VCaP (cell line): ENCODE results near the gene OR51D1.

Experiments
- H3K27ac ChIP-seq: fragments of 450-650 bp; 2 replicates; pipeline ENCODE4 v1.5.1; 2017
- TF ChIP-seq, protein P1 (sequence below): fragments of 450-650 bp; conservative IDR thresholded peaks from 2 replicates; pipeline ENCODE4 v1.5.1; 2017; ENCODE audit warnings: mild to moderate bottlenecking, moderate library complexity

The OR51D1 gene

DNA sequence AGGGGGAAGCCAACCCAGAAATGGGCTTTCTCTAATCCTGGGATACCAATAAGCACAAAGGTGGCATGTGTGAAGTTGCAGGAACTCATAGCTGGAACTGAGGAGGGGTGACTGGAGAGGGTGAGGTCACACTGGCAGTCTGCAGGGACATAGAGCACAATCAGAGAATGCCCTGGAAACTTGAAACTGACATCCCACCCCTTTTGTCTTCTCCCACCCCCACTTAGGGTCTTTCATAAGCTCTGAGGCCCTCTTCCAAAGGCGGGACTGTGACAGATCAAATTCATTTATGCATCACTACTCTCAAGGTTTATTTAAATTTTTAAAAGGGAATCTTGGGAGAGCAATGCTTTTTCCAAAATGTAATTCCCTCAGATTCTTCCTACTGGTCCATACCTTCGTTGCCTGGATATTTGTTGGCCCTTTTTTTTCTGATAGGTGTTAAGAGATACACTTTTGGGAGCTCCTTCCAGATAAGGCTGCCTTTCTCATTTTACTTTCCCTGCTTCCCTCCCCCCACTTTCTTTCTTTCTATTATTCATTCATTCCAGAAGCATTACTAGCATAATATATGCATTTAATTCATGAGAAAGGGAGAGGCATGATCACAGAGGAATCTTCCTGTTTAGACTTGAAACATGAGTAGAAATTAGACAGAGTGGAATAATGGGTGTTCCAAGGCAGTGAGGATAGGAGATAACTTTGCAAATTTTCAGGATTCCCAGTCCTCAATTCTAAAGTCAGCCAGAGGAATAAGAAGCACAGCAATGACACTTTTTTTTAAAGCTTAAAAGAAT, 45.5 kb downstream of the OR51D1 start:
- no peak overlapping the region; the same call in 1 of the 2 replicates for H3K27ac ChIP-seq
- TF ChIP-seq, protein P1, sequence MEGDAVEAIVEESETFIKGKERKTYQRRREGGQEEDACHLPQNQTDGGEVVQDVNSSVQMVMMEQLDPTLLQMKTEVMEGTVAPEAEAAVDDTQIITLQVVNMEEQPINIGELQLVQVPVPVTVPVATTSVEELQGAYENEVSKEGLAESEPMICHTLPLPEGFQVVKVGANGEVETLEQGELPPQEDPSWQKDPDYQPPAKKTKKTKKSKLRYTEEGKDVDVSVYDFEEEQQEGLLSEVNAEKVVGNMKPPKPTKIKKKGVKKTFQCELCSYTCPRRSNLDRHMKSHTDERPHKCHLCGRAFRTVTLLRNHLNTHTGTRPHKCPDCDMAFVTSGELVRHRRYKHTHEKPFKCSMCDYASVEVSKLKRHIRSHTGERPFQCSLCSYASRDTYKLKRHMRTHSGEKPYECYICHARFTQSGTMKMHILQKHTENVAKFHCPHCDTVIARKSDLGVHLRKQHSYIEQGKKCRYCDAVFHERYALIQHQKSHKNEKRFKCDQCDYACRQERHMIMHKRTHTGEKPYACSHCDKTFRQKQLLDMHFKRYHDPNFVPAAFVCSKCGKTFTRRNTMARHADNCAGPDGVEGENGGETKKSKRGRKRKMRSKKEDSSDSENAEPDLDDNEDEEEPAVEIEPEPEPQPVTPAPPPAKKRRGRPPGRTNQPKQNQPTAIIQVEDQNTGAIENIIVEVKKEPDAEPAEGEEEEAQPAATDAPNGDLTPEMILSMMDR = no peak

DNA sequence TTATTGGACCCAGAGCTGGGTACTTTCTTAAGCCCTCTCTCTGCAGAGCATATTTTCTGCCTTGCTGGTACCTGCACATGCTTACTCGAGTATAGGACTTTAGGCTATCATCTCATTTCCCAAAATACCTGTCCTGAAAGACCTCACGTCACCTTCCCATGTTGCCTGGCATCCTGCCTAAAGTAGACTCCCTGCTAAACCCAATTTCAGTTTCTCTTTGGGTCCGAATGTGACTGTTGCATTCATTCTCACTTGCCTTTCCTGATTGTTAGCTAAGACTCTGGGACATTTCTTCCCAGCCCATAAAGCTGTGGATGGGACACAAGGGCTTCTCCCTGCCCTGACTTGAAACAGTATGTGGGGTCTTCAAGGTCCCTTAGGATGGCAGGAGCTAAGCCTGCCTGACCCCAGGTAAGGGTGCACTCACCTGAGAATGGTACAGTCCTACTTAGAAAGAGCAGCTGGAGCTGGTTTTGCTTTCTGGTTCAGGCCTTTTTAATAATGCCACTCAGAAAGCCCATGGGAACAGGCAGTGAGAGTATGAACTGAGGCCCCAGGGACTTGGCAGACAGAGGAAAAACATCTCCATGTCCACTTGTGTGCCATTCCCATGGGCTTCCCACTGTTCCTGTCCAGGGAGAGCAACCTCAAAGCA, 47.5 kb downstream of the OR51D1 start:
- peak overlapping the region; percentile 1; the same call in 1 of the 2 replicates for H3K27ac ChIP-seq
- TF ChIP-seq, protein P1 = no peak
